Measurements from ENCODE around the gene MFRP. TPM values are rescaled to one million over a fixed set of nuclear protein-coding genes. Genes with fewer than 3 reads are reported as not detected.
A peak's percentile ranks its signal among the peaks of the same experiment; 100 is the strongest.
"Not testable (repeated sequence)": the region's sequence is repeated elsewhere in the genome, so short reads cannot be mapped to it uniquely, and the experiment has no call there.

MFRP gene
- polyA plus RNA-seq (2012; ENCODE audit: missing spikeins): not detected

DNA sequence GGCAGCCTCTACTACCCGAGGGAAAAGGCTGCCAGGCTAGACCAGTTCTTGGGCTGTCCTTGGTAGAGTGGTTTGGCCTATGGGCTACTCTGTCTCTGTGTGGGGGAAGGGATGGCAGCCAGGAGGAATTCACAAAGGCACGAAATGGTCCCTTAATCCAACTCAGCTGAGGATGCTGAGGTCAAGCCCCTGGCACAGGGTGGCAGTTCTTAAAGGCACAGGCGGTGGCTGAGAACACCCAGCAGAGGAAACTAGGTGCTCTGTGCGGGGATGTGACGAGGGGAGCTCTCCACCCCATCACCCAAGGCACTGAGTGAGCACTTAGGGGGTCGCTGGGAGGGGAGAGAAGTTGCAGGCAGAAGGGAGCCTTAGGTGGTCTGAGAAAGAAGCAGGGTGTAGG lies at the start of gene MFRP:
Gene MFRP (minus strand): TSS at position 101 of the 400 bp plus-strand sequence. CDS start 192 bp downstream, outside the sequence.
- FAIRE-seq (no peak), DNase-seq (ENCODE audit: insufficient read length) (no peak)
- TF ChIP-seq TAF1 (IDR thresholded peaks at IDR 0.05; ENCODE audit: borderline replicate concordance, low read depth, low read length) (no peak), POLR2AphosphoS5 (IDR thresholded peaks at IDR 0.05; ENCODE audit: low read depth, low read length) (no peak), POLR2A (IDR thresholded peaks at IDR 0.05; ENCODE audit: low read depth, low read length) (no peak)

- TF ChIP-seq TAF1 (IDR thresholded peaks at IDR 0.05; ENCODE audit: borderline replicate concordance, low read depth, low read length) (no peak), POLR2AphosphoS5 (IDR thresholded peaks at IDR 0.05; ENCODE audit: low read depth, low read length) (no peak), POLR2A (IDR thresholded peaks at IDR 0.05; ENCODE audit: low read depth, low read length) (no peak)
- DNase-seq (ENCODE audit: insufficient read length) (no peak), FAIRE-seq (peak; percentile 33)
Measured at GRCh38 chr11:119391275-119391674, 44.8 kb upstream of the MFRP start.

- DNase-seq (ENCODE audit: insufficient read length) (no peak), FAIRE-seq (peak; percentile 82)
- TF ChIP-seq POLR2AphosphoS5 (IDR thresholded peaks at IDR 0.05; ENCODE audit: low read depth, low read length) (no peak), TAF1 (IDR thresholded peaks at IDR 0.05; ENCODE audit: borderline replicate concordance, low read depth, low read length) (no peak), POLR2A (IDR thresholded peaks at IDR 0.05; ENCODE audit: low read depth, low read length) (no peak)
Measured at GRCh38 chr11:119389611-119390254, 43.2 kb upstream of the MFRP start.

GRCh38 chr11:119388103-119388502 lies 41.6 kb upstream of the MFRP start:
- DNase-seq (ENCODE audit: insufficient read length): no peak
- no peak for TF ChIP-seq POLR2AphosphoS5 (IDR thresholded peaks at IDR 0.05; ENCODE audit: low read depth, low read length)
- no peak for TF ChIP-seq TAF1 (IDR thresholded peaks at IDR 0.05; ENCODE audit: borderline replicate concordance, low read depth, low read length)
- no peak for TF ChIP-seq POLR2A (IDR thresholded peaks at IDR 0.05; ENCODE audit: low read depth, low read length)
- no peak for FAIRE-seq

GRCh38 chr11:119384332-119384731 lies 37.8 kb upstream of the MFRP start:
- FAIRE-seq (no peak), DNase-seq (ENCODE audit: insufficient read length) (no peak)
- TF ChIP-seq POLR2AphosphoS5 (IDR thresholded peaks at IDR 0.05; ENCODE audit: low read depth, low read length): no peak
- no peak for TF ChIP-seq POLR2A (IDR thresholded peaks at IDR 0.05; ENCODE audit: low read depth, low read length)
- no peak for TF ChIP-seq TAF1 (IDR thresholded peaks at IDR 0.05; ENCODE audit: borderline replicate concordance, low read depth, low read length)

- not testable (repeated sequence) for DNase-seq (ENCODE audit: insufficient read length); FAIRE-seq
Measured at GRCh38 chr11:119382513-119382912, 36.0 kb upstream of the MFRP start.

- DNase-seq (ENCODE audit: insufficient read length): no peak
Measured at GRCh38 chr11:119382101-119382500, 35.6 kb upstream of the MFRP start.

DNA sequence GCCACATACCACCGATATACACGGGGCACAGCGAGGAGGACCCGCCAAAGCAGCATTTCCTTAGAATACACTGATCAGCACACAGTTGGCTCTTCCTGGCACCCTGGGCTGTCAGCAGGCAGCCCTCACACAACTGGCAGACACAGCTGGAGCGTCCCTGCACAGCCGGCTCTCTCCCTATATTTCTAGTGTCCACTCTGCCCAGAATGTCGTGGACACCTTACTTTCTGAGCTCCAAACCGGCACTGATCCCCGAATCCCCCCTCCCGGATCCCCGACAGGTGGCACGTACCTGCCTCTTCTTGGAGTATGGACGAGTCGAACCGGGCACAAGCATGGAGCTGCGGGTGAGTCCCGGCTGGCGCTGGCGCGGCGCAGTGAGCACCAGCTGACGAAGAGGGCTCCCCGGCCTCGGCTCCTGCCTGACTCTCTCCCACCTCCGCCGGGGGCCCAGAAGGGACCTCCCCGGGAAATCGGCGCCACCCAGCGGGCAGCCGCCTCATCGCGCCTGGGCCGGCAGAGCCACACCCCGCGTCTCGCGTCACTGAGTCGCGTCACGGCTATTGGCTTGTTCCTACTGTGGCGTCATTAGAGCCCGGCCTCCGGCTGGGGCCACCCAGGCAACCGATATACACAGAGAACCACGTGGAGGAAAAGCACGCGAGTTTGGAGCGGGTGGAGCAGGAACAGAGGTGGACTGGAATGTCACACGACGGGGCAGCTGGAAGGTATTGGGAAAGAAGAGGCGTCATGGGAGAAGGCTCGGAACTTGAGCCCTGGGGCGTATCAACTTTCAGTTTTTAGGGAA lies 34.9 kb upstream of the MFRP start, which contains the start of gene USP2:
Gene USP2 (minus strand): TSS at position 510 of the 808 bp plus-strand sequence. CDS start 8,210 bp downstream, outside the sequence.
- DNase-seq (ENCODE audit: insufficient read length) (peak; percentile 84), FAIRE-seq (peak; percentile 100)
- TF ChIP-seq TAF1 (IDR thresholded peaks at IDR 0.05; ENCODE audit: borderline replicate concordance, low read depth, low read length): no peak

More at GRCh38 chr11:119382101-119382500, 35.6 kb upstream of the MFRP start:
- FAIRE-seq: peak; percentile 38
- TF ChIP-seq POLR2AphosphoS5 (IDR thresholded peaks at IDR 0.05; ENCODE audit: low read depth, low read length): no peak
- no peak for TF ChIP-seq TAF1 (IDR thresholded peaks at IDR 0.05; ENCODE audit: borderline replicate concordance, low read depth, low read length)
- no peak for TF ChIP-seq POLR2A (IDR thresholded peaks at IDR 0.05; ENCODE audit: low read depth, low read length)

DNA sequence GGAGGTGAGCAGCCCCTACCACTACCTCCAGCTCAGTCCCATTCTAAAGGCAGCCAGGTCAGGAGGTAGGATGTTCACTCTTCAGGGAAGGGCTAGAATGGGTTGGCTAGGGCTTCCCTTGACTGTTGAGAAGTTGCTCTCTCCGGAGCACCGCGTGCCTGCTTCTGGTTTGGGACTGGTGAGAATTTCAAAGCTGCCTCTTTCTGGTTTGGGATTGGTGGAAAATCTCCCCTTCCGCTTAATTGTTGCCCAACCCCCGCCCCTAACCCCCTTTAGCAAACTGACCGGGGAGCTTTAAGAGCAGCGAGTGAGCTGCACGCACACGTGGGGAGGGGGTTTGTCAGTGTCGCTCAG lies 34.3 kb upstream of the MFRP start:
- no peak for DNase-seq (ENCODE audit: insufficient read length)
- FAIRE-seq: no peak
- TF ChIP-seq POLR2A (IDR thresholded peaks at IDR 0.05; ENCODE audit: low read depth, low read length) (no peak), TAF1 (IDR thresholded peaks at IDR 0.05; ENCODE audit: borderline replicate concordance, low read depth, low read length) (no peak), POLR2AphosphoS5 (IDR thresholded peaks at IDR 0.05; ENCODE audit: low read depth, low read length) (no peak)

DNA sequence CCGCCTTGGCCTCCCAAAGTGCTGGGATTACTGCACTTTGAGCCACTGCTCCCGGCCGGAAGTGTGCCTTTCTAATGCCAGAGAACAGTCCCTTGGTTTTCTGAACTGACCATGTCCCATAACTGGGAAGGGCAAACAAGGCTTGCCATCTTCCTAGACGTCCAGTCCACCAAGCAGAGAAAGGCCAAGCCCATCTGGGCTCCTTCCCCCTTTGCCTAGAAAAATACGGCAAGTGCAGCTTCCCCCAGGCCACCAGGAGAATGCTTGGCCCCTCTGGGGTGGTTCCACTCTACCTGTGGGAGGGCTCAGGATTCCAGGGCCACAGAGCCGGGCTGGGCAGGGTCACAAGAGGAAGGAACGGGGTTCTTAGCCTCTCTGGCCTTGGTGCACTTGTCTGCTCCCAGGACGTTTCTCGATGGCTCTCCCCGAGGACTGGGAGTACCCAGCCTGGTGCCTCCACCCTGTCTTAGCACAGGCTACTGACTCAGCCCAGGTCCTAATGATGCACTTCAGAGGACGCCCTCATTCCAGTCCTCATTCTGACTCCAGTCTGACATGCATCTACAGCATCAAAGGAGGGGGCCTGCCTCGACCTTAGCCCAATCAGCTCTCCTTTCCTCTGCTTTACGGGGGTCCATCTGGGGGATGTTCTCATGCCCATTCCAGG lies 33.8 kb upstream of the MFRP start:
- no peak for DNase-seq (ENCODE audit: insufficient read length)
- peak; percentile 30 for FAIRE-seq
- TF ChIP-seq POLR2A (IDR thresholded peaks at IDR 0.05; ENCODE audit: low read depth, low read length) (no peak), TAF1 (IDR thresholded peaks at IDR 0.05; ENCODE audit: borderline replicate concordance, low read depth, low read length) (no peak), POLR2AphosphoS5 (IDR thresholded peaks at IDR 0.05; ENCODE audit: low read depth, low read length) (no peak)

DNA sequence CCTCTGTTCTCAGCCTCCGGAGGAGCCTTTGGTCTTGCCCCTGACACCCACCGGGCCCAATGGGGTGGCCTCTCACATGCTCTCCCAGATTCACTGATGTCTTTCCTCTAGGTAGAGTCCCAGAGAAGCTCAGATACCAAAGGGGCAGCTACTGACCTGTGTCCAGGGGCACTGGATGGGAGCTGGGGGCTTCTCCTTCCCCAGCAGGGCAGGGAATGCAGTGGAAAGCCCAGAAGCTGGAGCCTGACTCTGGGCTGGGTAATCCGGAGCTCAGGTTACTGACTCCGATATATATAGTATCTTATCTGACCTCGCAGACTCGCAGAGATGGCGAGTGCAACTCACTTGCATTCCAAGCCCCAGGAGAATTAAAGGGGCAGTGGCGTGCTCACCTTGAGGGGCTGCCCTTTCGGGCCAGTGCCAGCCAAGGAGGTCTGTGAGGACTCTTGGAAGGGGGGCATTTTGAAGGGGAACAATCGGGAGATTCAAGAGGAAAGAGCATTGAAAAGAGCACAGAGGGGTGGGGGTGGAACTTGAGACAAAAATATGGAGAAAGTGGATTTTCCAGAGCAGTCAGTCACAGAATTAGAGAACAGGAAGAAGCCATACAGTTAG lies 32.5 kb upstream of the MFRP start:
- DNase-seq (ENCODE audit: insufficient read length) (no peak), FAIRE-seq (no peak)
- TF ChIP-seq TAF1 (IDR thresholded peaks at IDR 0.05; ENCODE audit: borderline replicate concordance, low read depth, low read length) (no peak), POLR2AphosphoS5 (IDR thresholded peaks at IDR 0.05; ENCODE audit: low read depth, low read length) (no peak), POLR2A (IDR thresholded peaks at IDR 0.05; ENCODE audit: low read depth, low read length) (no peak)
